ENCODE results near the gene KLC1. TPM values are rescaled to one million over a fixed set of nuclear protein-coding genes. Genes with fewer than 3 reads are reported as not detected.

Gene KLC1
- total RNA-seq, 3 donors from 2014 or later: 102 to 127 (median 110) TPM

GRCh38 chr14:103696466-103697071, 67.6 kb downstream of the KLC1 start:
- Mint-ChIP-seq H3K27me3 (ENCODE audit: low read depth) (no peaks in the 10 kb centered on the region), H3K36me3 (ENCODE audit: insufficient read depth) (peaks cover 5% of the 10 kb centered on the region), H3K4me1 (ENCODE audit: low read depth) (peaks cover 6% of the 10 kb centered on the region), H3K4me3 (no peak overlapping the region), H3K9me3 (no peaks in the 10 kb centered on the region)
- no peak for DNase-seq
- no peak for ATAC-seq

GRCh38 chr14:103697206-103697602, 68.2 kb downstream of the KLC1 start:
- peaks cover 6% of the 10 kb centered on the region for H3K4me1 Mint-ChIP-seq (ENCODE audit: low read depth)
- peaks cover 7% of the 10 kb centered on the region for H3K36me3 Mint-ChIP-seq (ENCODE audit: insufficient read depth)
- no peaks in the 10 kb centered on the region for H3K9me3 Mint-ChIP-seq
- no peak overlapping the region for H3K4me3 Mint-ChIP-seq
- no peak for DNase-seq
- no peaks in the 10 kb centered on the region for H3K27me3 Mint-ChIP-seq (ENCODE audit: low read depth)
- no peak for ATAC-seq

- Mint-ChIP-seq H3K4me3 (no peak overlapping the region), H3K4me1 (ENCODE audit: low read depth) (peaks cover 6% of the 10 kb centered on the region), H3K27me3 (ENCODE audit: low read depth) (no peaks in the 10 kb centered on the region), H3K36me3 (ENCODE audit: insufficient read depth) (peaks cover 9% of the 10 kb centered on the region), H3K9me3 (no peaks in the 10 kb centered on the region)
- DNase-seq (no peak), ATAC-seq (no peak)
These were observed 68.8 kb downstream of the KLC1 start for GRCh38 chr14:103697603-103698379.

GRCh38 chr14:103698380-103699260, 69.6 kb downstream of the KLC1 start:
- H3K36me3 Mint-ChIP-seq (ENCODE audit: insufficient read depth): peaks cover 13% of the 10 kb centered on the region
- H3K4me3 Mint-ChIP-seq: no peak overlapping the region
- no peaks in the 10 kb centered on the region for H3K27me3 Mint-ChIP-seq (ENCODE audit: low read depth)
- ATAC-seq (no peak), DNase-seq (no peak)
- no peaks in the 10 kb centered on the region for H3K9me3 Mint-ChIP-seq
- peaks cover 6% of the 10 kb centered on the region for H3K4me1 Mint-ChIP-seq (ENCODE audit: low read depth)

- no peak for ATAC-seq
These were observed 70.2 kb downstream of the KLC1 start for GRCh38 chr14:103699261-103699661.

GRCh38 chr14:103699901-103700752, 71.1 kb downstream of the KLC1 start:
- Mint-ChIP-seq H3K9me3 (no peaks in the 10 kb centered on the region), H3K27me3 (ENCODE audit: low read depth) (no peaks in the 10 kb centered on the region), H3K4me1 (ENCODE audit: low read depth) (peaks cover 6% of the 10 kb centered on the region), H3K36me3 (ENCODE audit: insufficient read depth) (peaks cover 16% of the 10 kb centered on the region), H3K4me3 (no peak overlapping the region)
- no peak for ATAC-seq
- no peak for DNase-seq

More at GRCh38 chr14:103699261-103699661, 70.2 kb downstream of the KLC1 start:
- Mint-ChIP-seq H3K9me3 (no peaks in the 10 kb centered on the region), H3K4me1 (ENCODE audit: low read depth) (peaks cover 6% of the 10 kb centered on the region), H3K27me3 (ENCODE audit: low read depth) (no peaks in the 10 kb centered on the region), H3K36me3 (ENCODE audit: insufficient read depth) (peaks cover 16% of the 10 kb centered on the region), H3K4me3 (no peak overlapping the region)
- no peak for DNase-seq

GRCh38 chr14:103700753-103701490, 71.9 kb downstream of the KLC1 start:
- Mint-ChIP-seq H3K36me3 (ENCODE audit: insufficient read depth) (peaks cover 13% of the 10 kb centered on the region), H3K4me3 (no peak overlapping the region), H3K4me1 (ENCODE audit: low read depth) (peaks cover 3% of the 10 kb centered on the region), H3K9me3 (no peaks in the 10 kb centered on the region), H3K27me3 (ENCODE audit: low read depth) (no peaks in the 10 kb centered on the region)
- ATAC-seq: no peak
- no peak for DNase-seq

GRCh38 chr14:103702095-103702494, 73.1 kb downstream of the KLC1 start:
- ATAC-seq: no peak
- H3K36me3 Mint-ChIP-seq (ENCODE audit: insufficient read depth): peaks cover 13% of the 10 kb centered on the region

GRCh38 chr14:103702497-103703432, 73.8 kb downstream of the KLC1 start:
- Mint-ChIP-seq H3K4me1 (ENCODE audit: low read depth) (no peaks in the 10 kb centered on the region), H3K4me3 (no peak overlapping the region), H3K27me3 (ENCODE audit: low read depth) (no peaks in the 10 kb centered on the region), H3K9me3 (no peaks in the 10 kb centered on the region), H3K36me3 (ENCODE audit: insufficient read depth) (peaks cover 13% of the 10 kb centered on the region)
- ATAC-seq (no peak), DNase-seq (no peak)

More at GRCh38 chr14:103702095-103702494, 73.1 kb downstream of the KLC1 start:
- DNase-seq: no peak
- Mint-ChIP-seq H3K9me3 (no peaks in the 10 kb centered on the region), H3K4me1 (ENCODE audit: low read depth) (no peaks in the 10 kb centered on the region), H3K4me3 (no peak overlapping the region), H3K27me3 (ENCODE audit: low read depth) (no peaks in the 10 kb centered on the region)

- Mint-ChIP-seq H3K4me3 (no peak overlapping the region), H3K27me3 (ENCODE audit: low read depth) (no peaks in the 10 kb centered on the region), H3K36me3 (ENCODE audit: insufficient read depth) (peaks cover 13% of the 10 kb centered on the region), H3K4me1 (ENCODE audit: low read depth) (no peaks in the 10 kb centered on the region), H3K9me3 (no peaks in the 10 kb centered on the region)
- ATAC-seq (no peak), DNase-seq (no peak)
These were observed 74.7 kb downstream of the KLC1 start for GRCh38 chr14:103703433-103704385.

- no peaks in the 10 kb centered on the region for H3K27me3 Mint-ChIP-seq (ENCODE audit: low read depth)
- H3K4me3 Mint-ChIP-seq: no peak overlapping the region
- no peak for ATAC-seq
- H3K9me3 Mint-ChIP-seq: no peaks in the 10 kb centered on the region
- DNase-seq: no peak
- no peaks in the 10 kb centered on the region for H3K4me1 Mint-ChIP-seq (ENCODE audit: low read depth)
- peaks cover 13% of the 10 kb centered on the region for H3K36me3 Mint-ChIP-seq (ENCODE audit: insufficient read depth)
These were observed 75.7 kb downstream of the KLC1 start for GRCh38 chr14:103704708-103705107.

GRCh38 chr14:103705118-103705503, 76.1 kb downstream of the KLC1 start:
- H3K9me3 Mint-ChIP-seq: no peaks in the 10 kb centered on the region
- H3K36me3 Mint-ChIP-seq (ENCODE audit: insufficient read depth): peaks cover 13% of the 10 kb centered on the region
- H3K4me3 Mint-ChIP-seq: no peak overlapping the region
- ATAC-seq (no peak), DNase-seq (no peak)
- no peaks in the 10 kb centered on the region for H3K27me3 Mint-ChIP-seq (ENCODE audit: low read depth)
- H3K4me1 Mint-ChIP-seq (ENCODE audit: low read depth): no peaks in the 10 kb centered on the region

Measured in activated T-cell treated with anti-CD3 and anti-CD28 coated beads, Interleukin-2, amount 50 U/mL, for 4 hours (primary cell).